Common myeloid progenitor, CD34-positive (primary cell): ENCODE measurements around the gene F7.

ENCODE experiments used
- CTCF ChIA-PET: fragments of 350-600 bp; sonication (Branson Sonifier 250); formaldehyde crosslinking; loops from one replicate; lab custom pipeline; 2021; ENCODE audit warnings: antibody characterized with exemption; lab: Charles Lee
- POLR2A ChIA-PET: fragments of 350-600 bp; sonication (Branson Sonifier 250); formaldehyde crosslinking; loops from one replicate; lab custom pipeline; 2021; ENCODE audit warnings: antibody characterized with exemption; lab: Charles Lee
- DNase-seq, 3 donors: peaks; one replicate each; pipeline versions ENCODE4 v3.0.0 to v3.0.0-alpha.2; 2013
- H3K27ac ChIP-seq, 2 experiments: 1 replicate in 1 of 2; 2 replicates in 1 of 2; pipeline ENCODE4 v1.7.0; 2013; ENCODE audit warnings: inconsistent platforms in 2 of 2, low read length in 2 of 2, mild to moderate bottlenecking in 2 of 2, low read depth in 1 of 2, moderate library complexity in 1 of 2; ENCODE audit not compliant: severe bottlenecking in 2 of 2, insufficient read depth in 1 of 2, poor library complexity in 1 of 2
- H3K27me3 ChIP-seq, 5 experiments: replicated peaks in 2 of 5; 1 replicate in 3 of 5; 2 replicates in 2 of 5; pipeline versions ENCODE4 v1.6.1 to v1.7.0; 2013; ENCODE audit warnings: low read length in 4 of 5, mild to moderate bottlenecking in 2 of 5, moderate library complexity in 2 of 5, inconsistent platforms in 1 of 5; ENCODE audit not compliant: insufficient read depth in 5 of 5, control insufficient read depth in 4 of 5
- H3K36me3 ChIP-seq, 4 experiments: 1 replicate in 2 of 4; 2 replicates in 2 of 4; pipeline versions ENCODE4 v1.6.1 to v1.7.0; 2013; ENCODE audit warnings: low read length in 3 of 4, control low read depth in 1 of 4, mild to moderate bottlenecking in 1 of 4; ENCODE audit not compliant: control insufficient read depth in 4 of 4, insufficient read depth in 4 of 4
- H3K4me1 ChIP-seq, 4 experiments: 1 replicate in 3 of 4; 2 replicates in 1 of 4; pipeline versions ENCODE4 v1.6.1 to v1.7.1; 2013; ENCODE audit warnings: low read length in 3 of 4, mild to moderate bottlenecking in 3 of 4, control low read depth in 1 of 4, inconsistent platforms in 1 of 4, moderate library complexity in 1 of 4; ENCODE audit not compliant: control insufficient read depth in 4 of 4, insufficient read depth in 4 of 4; ENCODE audit errors: control extremely low read depth in 1 of 4
- H3K4me3 ChIP-seq, 7 experiments: 1 replicate in 4 of 7; 2 replicates in 3 of 7; pipeline versions ENCODE4 v1.5.1 to v1.7.0; 2013; ENCODE audit warnings: mild to moderate bottlenecking in 7 of 7, low read length in 6 of 7, moderate library complexity in 6 of 7, inconsistent platforms in 2 of 7, low read depth in 2 of 7, control low read depth in 1 of 7; ENCODE audit not compliant: insufficient read depth in 4 of 7, control insufficient read depth in 1 of 7; ENCODE audit errors: extremely low read depth in 1 of 7
- H3K9me3 ChIP-seq, 5 experiments: 1 replicate in 4 of 5; 2 replicates in 1 of 5; pipeline versions ENCODE4 v1.6.1 to v1.7.1; 2013; ENCODE audit warnings: low read length in 4 of 5, mild to moderate bottlenecking in 2 of 5, inconsistent platforms in 1 of 5, low read depth in 1 of 5, moderate library complexity in 1 of 5; ENCODE audit not compliant: control insufficient read depth in 4 of 5, insufficient read depth in 2 of 5; ENCODE audit errors: control extremely low read depth in 1 of 5
- WGBS: methylation state at CpG from one replicate; pipeline ENCODE4 v1.1.5; 2013; ENCODE audit not compliant: insufficient coverage; 5-methylcytosine and 5-hydroxymethylcytosine counted together

The F7 gene

GRCh38 chr13:113153810-113154748 lies 48.5 kb downstream of the F7 start:
- 15% methylated on average over 10 of the region's 76 CpGs for WGBS
- CTCF ChIA-PET = interaction anchor here (1.4 kb wide), 1 partner anchor 211 kb away, joined by 4 read pairs; no protein-coding TSS in a partner anchor
- H3K27me3 ChIP-seq = peaks cover 0 to 27% (median 0%) of the 10 kb centered on the region in 5 experiments
- POLR2A ChIA-PET = no interaction called here
- H3K4me1 ChIP-seq = peaks cover 3 to 32% (median 29%) of the 10 kb centered on the region in 4 experiments
- H3K9me3 ChIP-seq = peaks cover 0 to 4% (median 2%) of the 10 kb centered on the region in 5 experiments
- H3K36me3 ChIP-seq = no peaks in the 10 kb centered on the region
- peak; percentile 63 to 76 (median 73) for DNase-seq
- H3K4me3 ChIP-seq = peak overlapping the region; percentile 27 to 75 (median 64)
- no peak overlapping the region for H3K27ac ChIP-seq

DNA sequence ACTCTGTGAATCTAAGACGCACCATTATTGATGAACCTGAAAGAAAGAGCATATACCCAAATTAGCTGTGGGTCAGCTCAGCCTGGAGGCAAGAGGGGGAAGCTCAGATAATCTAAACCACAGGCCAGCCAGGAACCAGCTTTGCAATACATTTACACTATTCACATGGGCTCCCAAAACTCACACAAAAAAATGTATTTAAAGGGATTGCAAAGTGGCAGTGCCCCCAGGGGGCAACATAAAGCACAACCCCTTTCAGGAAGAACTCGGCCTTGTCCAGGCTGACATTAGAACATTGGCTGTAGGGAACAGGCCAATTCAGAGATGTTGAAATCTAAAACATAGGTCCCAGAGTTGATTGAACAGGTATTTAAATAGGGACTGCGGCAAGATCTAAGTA lies 49.6 kb downstream of the F7 start:
- H3K4me3 ChIP-seq = no peak overlapping the region
- POLR2A ChIA-PET = no interaction called here
- peaks cover 3 to 32% (median 29%) of the 10 kb centered on the region in 4 experiments for H3K4me1 ChIP-seq
- WGBS = 100% methylated on average over 2 of the region's 3 CpGs
- H3K27ac ChIP-seq = no peak overlapping the region
- peak in 2 of 3 donors; percentile 35 to 37 for DNase-seq
- H3K36me3 ChIP-seq = no peaks in the 10 kb centered on the region
- peaks cover 0 to 26% (median 0%) of the 10 kb centered on the region in 5 experiments for H3K27me3 ChIP-seq
- peaks cover 0 to 4% (median 2%) of the 10 kb centered on the region in 5 experiments for H3K9me3 ChIP-seq
- CTCF ChIA-PET = interaction anchor here (1.3 to 1.4 kb wide), 2 partner anchors 14 to 212 kb away, joined by 3 to 4 read pairs; no protein-coding TSS in a partner anchor

GRCh38 chr13:113155982-113156655 lies 50.5 kb downstream of the F7 start:
- ChIA-PET POLR2A (no interaction called here), CTCF (interaction anchor here (0.9 to 1.3 kb wide), 2 partner anchors 13 to 22 kb away, joined by 3 read pairs; no protein-coding TSS in a partner anchor)
- H3K27me3 ChIP-seq = peaks cover 0 to 25% (median 0%) of the 10 kb centered on the region in 5 experiments
- DNase-seq = no peak
- H3K4me3 ChIP-seq = no peak overlapping the region
- H3K36me3 ChIP-seq = no peaks in the 10 kb centered on the region
- peaks cover 3 to 32% (median 29%) of the 10 kb centered on the region in 4 experiments for H3K4me1 ChIP-seq
- no peak overlapping the region for H3K27ac ChIP-seq
- WGBS = 98% methylated on average over 6 of the region's 9 CpGs
- peaks cover 0 to 4% (median 2%) of the 10 kb centered on the region in 5 experiments for H3K9me3 ChIP-seq

DNA sequence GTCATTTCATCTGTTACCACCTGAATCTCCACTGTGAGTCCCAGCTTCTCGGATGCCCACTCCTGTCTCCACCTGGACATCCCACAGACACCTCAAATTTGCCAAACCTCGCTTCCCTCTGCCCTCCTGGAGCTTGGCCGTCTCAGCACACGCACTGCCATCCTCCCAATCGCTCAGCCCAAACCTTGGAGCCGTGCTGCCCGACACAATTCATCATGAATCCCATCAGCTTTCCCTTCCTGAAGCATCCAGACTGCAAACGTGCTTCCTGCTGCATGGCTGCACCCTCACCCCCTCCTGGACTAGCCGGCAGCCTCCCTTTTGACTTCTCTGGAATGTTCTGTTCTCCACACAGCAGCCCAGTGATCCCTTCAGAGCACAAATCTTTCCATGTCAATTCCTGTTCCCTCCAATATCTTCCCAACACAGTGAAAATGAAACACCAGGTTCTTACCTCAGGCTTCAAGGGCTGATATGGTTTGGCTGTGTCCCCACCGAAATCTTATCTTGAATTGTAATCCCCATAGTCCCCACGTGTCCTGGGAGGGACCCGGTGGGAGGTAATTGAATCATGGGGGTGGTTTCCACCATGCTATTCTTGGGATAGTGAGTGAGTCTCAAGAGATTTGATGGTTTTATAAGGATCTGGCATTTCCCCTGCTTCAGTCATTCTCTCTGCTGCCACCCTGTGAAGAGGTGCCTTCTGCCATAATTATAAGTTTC lies 51.8 kb downstream of the F7 start:
- ChIA-PET POLR2A (no interaction called here), CTCF (interaction anchor here (0.9 to 1.0 kb wide), 2 partner anchors 21 to 28 kb away, joined by 3 to 4 read pairs; no protein-coding TSS in a partner anchor)
- Histone ChIP-seq H3K4me1 (peaks cover 3 to 29% (median 27%) of the 10 kb centered on the region in 4 experiments), H3K36me3 (no peaks in the 10 kb centered on the region), H3K4me3 (no peak overlapping the region), H3K9me3 (peaks cover 0 to 4% (median 2%) of the 10 kb centered on the region in 5 experiments), H3K27ac (no peak overlapping the region), H3K27me3 (peaks cover 0 to 20% (median 0%) of the 10 kb centered on the region in 5 experiments)
- no peak for DNase-seq
- 92% methylated on average over 11 of the region's 12 CpGs for WGBS

- peaks cover 0 to 4% (median 2%) of the 10 kb centered on the region in 5 experiments for H3K9me3 ChIP-seq
- no peak within 1 kb of the TSS for H3K4me3 ChIP-seq
- no peak for DNase-seq
- H3K36me3 ChIP-seq = no peaks in the 10 kb centered on the region
- no peak within 1 kb of the TSS for H3K27ac ChIP-seq
- ChIA-PET POLR2A (no interaction called here), CTCF (interaction anchor here (1.0 kb wide), 1 partner anchor 27 kb away, joined by 4 read pairs; no protein-coding TSS in a partner anchor)
- peaks cover 0 to 18% (median 2%) of the 10 kb centered on the region in 5 experiments for H3K27me3 ChIP-seq
- WGBS = 87% methylated on average over 14 of the region's 16 CpGs
- peaks cover 3 to 21% (median 19%) of the 10 kb centered on the region in 4 experiments for H3K4me1 ChIP-seq
Measured at GRCh38 chr13:113157929-113158747, 52.5 kb downstream of the F7 start, which contains the start of gene PROZ. PROZ (plus strand) TSS chr13:113158648; CDS start chr13:113158661, 13 bp downstream.

GRCh38 chr13:113158946-113159345 lies 53.4 kb downstream of the F7 start:
- peaks cover 0 to 15% (median 13%) of the 10 kb centered on the region in 4 experiments for H3K4me1 ChIP-seq
- H3K9me3 ChIP-seq = peaks cover 0 to 4% (median 2%) of the 10 kb centered on the region in 5 experiments
- WGBS = 89% methylated on average over 4 of the region's 7 CpGs
- H3K4me3 ChIP-seq = no peak overlapping the region
- DNase-seq = no peak
- peaks cover 0 to 14% (median 4%) of the 10 kb centered on the region in 5 experiments for H3K27me3 ChIP-seq
- POLR2A ChIA-PET = no interaction called here
- CTCF ChIA-PET = no interaction called here
- H3K27ac ChIP-seq = no peak overlapping the region
- no peaks in the 10 kb centered on the region for H3K36me3 ChIP-seq
